Coronary artery (tissue), 2 donors: ENCODE measurements around the gene ATP6V0B.

Experiments
- DNase-seq: peaks from one replicate; pipeline ENCODE4 v3.0.0-alpha.2; 2017; ENCODE audit warnings: low spot score
- H3K27ac ChIP-seq, 2 donors: fragments of 200-600 bp; sonication (generic); one replicate each; pipeline ENCODE4 v1.5.1; 2016 to 2019
- H3K4me3 ChIP-seq: fragments of 200-600 bp; sonication (generic); 2 replicates; pipeline ENCODE4 v1.5.1; 2016; ENCODE audit warnings: mild to moderate bottlenecking, moderate library complexity
- CTCF ChIP-seq: fragments of 200-600 bp; sonication (generic); IDR thresholded peaks from one replicate; pipeline ENCODE4 v1.5.1; 2019; ENCODE audit warnings: antibody characterized with exemption

Gene ATP6V0B

GRCh38 chr1:43933386-43934100 is 41.2 kb upstream of the ATP6V0B start, which contains the start of gene ARTN:
Gene ARTN (plus strand): TSS chr1:43933801. CDS start chr1:43935657, 1,856 bp downstream.
- peak within 1 kb of the TSS; percentile 63 for H3K4me3 ChIP-seq

GRCh38 chr1:43934101-43934985 is 40.4 kb upstream of the ATP6V0B start:
- no peak for DNase-seq
- peak; percentile 81 for TF ChIP-seq CTCF
- Histone ChIP-seq H3K4me3 (peak overlapping the region; percentile 63), H3K27ac (peak overlapping the region; percentile 25 to 33)

More at GRCh38 chr1:43933386-43934100, 41.2 kb upstream of the ATP6V0B start, which contains the start of gene ARTN:
- H3K27ac ChIP-seq, result peak within 1 kb of the TSS; percentile 25 to 33
- DNase-seq, result no peak
- no peak for TF ChIP-seq CTCF

DNA sequence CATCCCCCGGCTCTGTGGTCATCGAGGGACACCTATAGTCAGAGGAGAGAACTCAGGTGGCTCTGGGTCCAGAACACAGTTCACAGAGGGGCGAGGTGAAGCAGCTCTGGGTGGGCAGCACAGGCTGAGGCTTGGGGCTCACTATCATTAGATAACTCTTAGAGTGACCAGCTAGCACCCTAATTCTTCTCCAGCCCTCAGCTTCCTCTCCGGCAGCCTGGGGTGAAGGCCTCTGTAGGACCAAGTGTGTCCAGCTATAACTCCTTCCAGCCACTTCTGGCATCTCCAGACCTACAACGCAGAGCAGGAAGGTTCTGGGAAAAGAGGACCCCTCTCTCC is 39.8 kb upstream of the ATP6V0B start:
- H3K27ac ChIP-seq, result no peak overlapping the region
- H3K4me3 ChIP-seq, result no peak overlapping the region
- TF ChIP-seq CTCF, result no peak
- no peak for DNase-seq

DNA sequence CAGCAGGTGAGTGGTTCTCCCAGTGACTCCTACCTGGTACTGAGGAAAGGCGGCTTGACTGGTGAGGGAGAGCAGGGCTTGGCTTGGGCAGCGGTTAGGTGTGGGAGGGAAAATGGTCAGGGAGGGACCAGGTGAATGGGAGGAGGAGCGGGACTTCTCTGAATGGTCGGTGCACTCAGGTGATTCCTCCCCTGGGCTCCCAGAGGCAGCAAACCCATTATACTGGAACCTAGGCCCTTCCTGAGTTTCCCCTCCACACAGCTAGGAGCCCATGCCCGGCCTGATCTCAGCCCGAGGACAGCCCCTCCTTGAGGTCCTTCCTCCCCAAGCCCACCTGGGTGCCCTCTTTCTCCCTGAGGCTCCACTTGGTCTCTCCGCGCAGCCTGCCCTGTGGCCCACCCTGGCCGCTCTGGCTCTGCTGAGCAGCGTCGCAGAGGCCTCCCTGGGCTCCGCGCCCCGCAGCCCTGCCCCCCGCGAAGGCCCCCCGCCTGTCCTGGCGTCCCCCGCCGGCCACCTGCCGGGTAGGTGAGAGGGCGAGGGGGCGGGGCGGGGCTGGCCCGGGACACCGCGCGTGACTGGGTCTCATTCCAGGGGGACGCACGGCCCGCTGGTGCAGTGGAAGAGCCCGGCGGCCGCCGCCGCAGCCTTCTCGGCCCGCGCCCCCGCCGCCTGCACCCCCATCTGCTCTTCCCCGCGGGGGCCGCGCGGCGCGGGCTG is 38.9 kb upstream of the ATP6V0B start:
- no peak for TF ChIP-seq CTCF
- H3K4me3 ChIP-seq, result peak overlapping the region; percentile 68
- no peak overlapping the region for H3K27ac ChIP-seq
- DNase-seq, result no peak

GRCh38 chr1:43936431-43937151 is 38.2 kb upstream of the ATP6V0B start:
- no peak for DNase-seq
- Histone ChIP-seq H3K27ac (no peak overlapping the region), H3K4me3 (peak overlapping the region; percentile 68)
- TF ChIP-seq CTCF, result no peak

- no peak for DNase-seq
- H3K27ac ChIP-seq, result no peak overlapping the region
- no peak for TF ChIP-seq CTCF
- no peak overlapping the region for H3K4me3 ChIP-seq
Measured at GRCh38 chr1:43937179-43937865, 37.4 kb upstream of the ATP6V0B start.
